MV-4-11 (cell line): ENCODE measurements around the gene BFSP1.

ENCODE experiments used
- DNase-seq: peaks from one replicate; lab custom pipeline; 2025; lab: John Stamatoyannopoulos, UW

The BFSP1 gene

DNA sequence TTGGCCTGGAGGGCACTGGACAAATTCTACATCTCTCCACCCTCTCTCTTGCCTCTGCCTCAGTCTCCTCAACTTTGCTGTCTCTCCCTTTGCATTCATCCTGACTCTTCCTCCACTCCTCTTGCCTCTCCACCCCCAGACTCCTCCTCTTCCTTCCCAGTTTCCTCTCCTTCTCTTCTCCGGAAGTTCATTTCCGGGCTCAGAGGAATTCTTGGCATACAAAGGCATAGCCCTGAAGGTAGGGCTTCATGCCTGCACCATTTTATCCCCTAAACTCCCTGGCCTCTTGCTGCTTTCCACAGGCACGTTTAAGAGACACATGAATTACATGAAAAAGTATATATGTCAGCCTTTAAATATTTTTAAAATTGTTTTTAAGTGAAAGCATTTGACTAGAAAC, 10.6 kb downstream of the BFSP1 start:
- no peak for DNase-seq

DNA sequence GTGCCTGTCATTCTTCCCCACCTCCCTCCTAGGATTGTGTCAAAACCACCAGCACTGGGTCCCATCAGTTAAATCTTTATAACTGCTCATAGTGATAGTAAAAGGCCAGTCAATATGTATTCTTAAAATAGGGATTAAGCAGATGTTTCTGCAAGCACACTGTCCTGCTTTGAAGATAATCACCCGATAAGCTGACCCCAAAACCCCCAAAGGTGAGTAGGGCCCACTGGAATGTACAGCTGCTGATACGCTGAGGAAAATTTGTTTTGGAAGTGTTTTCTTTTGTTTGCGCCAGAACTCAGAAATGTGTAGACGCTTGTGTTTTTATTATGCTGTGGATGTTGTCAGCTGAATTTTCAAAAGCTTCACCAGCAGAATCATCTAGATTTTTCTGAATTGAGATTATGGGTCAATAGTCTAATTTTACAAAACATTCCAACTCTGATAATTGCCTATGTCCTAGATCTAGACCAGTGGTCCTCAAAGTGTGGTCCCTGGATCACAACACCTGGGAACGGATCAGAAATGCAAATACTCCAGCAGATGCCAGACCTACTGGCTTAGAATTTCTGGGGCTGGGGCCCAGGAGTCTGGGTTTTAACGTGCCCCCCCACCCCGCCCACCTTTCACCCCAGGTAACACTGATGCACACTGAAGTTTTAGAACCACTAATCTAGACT, 11.4 kb downstream of the BFSP1 start:
- no peak for DNase-seq

- DNase-seq, result peak; percentile 84
Measured at GRCh38 chr20:17518339-17519052, 12.7 kb downstream of the BFSP1 start.

DNA sequence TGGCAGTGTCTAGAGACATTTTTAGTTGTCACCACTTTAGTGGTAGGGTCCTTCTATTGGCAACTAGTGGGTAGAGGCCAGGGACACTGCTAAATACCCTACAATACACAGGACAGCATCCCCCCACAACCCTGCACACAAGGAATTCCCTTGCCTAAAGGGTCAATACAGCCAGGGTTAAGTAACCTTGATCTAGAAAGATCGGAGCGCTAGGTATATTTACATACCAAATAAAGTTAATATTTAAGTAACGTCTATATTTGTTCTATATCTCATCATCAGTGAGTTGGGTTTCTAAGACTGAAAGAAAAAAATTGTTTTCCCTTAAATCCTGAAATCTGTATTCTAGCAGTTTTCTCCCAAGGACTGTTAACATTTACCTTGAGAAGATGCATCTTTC, 16.1 kb downstream of the BFSP1 start:
- no peak for DNase-seq

- no peak for DNase-seq
Measured at GRCh38 chr20:17513939-17514338, 17.2 kb downstream of the BFSP1 start.

DNA sequence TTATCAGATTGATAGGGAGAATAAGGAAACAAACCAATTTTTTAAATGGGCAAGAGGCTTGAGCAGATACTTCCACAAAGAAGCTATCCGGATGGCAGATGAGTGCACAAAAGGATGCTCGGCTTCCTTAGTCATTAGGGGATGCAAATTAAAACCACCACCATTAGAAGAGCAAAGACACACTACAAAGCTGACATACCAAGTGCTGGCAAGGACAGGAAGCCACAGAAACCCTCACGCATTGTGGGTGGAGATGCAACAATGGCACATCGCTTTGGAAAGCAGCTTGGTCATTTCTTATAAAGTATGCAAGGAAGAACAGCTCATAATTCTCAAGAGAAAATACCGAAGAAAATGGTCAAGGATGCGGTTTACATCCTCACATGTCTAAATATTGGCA, 19.8 kb downstream of the BFSP1 start:
- DNase-seq, result peak; percentile 35

DNA sequence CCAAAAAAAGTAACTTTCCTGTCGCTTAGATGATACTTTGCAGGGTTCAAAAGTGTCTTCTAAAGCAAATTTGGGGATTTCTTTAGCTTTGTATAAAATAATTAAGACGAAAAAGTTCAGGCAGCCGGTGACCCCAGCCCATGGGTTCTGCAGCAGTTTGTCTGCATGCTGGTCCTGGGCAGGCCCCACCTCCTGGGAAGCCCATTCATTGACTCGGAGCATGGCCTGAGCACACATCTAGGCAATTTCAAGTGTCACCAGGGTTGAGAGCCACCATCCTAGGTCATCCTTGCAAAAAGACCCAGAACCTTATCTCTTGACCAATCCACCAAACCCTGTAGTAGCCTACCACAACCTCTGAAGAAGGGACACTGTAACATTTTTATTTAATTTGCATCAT, 20.6 kb downstream of the BFSP1 start:
- no peak for DNase-seq

GRCh38 chr20:17508756-17509155, 22.4 kb downstream of the BFSP1 start:
- no peak for DNase-seq

GRCh38 chr20:17507531-17507930, 23.6 kb downstream of the BFSP1 start:
- no peak for DNase-seq

- no peak for DNase-seq
Measured at GRCh38 chr20:17507032-17507431, 24.1 kb downstream of the BFSP1 start.

- DNase-seq, result no peak
Measured at GRCh38 chr20:17505636-17506517, 25.3 kb downstream of the BFSP1 start.

DNA sequence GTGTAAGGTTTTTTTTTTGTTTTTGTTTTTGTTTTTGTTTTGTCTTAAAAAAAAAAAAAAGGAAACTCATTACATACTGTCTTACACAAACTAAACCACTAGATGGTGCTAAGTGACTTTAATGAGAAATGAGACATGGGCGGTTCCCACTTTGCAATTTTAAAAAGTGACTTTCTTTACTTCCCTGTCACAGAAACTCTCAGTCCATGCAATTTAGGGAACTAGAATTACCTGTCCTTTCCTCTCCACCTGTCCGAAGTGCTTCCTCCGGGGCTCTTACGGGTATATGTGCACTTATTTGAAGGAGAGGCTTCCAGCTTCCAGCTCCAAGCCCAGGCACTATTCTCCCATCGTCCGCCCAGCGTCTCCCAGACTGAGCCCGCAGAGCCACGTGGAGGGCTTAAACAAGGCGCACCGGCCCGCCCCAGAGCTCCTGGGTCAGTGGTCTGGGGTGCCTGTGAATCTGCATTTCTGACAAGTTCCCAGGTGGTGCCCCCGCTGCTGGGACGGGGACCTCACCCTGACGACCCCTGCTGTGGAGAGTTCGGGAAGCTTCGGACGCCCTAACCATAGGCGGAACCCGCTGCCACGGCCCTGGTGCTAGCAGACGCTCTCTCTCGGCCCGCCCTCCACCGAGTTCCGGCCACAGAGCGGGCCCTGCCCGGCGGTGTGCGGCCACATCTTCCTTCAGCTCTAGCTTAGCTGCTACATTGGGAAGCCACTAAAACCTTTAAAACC, 26.1 kb downstream of the BFSP1 start:
- peak; percentile 72 for DNase-seq

- no peak for DNase-seq
Measured at GRCh38 chr20:17504066-17504897, 26.9 kb downstream of the BFSP1 start.

DNA sequence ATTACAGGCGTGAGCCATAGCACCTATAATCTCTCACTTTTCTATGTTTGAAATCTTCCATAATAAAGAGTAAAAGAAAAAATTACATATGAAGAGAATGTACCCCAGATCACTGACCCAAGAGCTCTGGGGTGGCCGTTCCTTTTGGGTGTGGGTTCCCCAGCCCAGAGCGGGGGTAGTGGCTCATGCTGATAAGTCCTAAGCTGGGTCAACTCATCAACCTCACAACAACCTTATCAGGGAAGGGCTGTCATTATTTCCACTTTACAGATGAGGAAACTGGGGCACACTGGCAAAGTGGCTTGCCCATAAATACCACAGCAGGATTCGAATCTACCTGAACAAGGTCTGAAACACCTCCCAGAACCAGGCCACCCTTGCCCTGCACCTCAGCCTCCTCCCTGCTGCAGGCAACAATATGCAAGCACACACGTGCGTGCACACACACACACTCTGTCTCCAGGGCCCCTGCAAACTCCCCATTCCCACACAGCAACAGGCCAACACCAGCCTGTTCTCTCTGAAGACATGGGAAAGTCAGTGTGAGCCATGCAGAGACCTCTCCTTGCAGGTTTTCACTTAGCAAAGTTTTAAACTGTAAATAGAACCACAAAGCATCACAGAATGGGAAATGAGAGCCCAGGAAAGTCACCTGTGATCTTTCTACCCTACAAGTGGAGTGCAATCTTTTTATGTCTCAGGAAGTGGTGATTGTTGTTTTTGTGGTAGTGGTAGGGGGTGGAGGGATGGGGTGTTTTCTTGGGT, 27.7 kb downstream of the BFSP1 start:
- DNase-seq, result no peak

- no peak for DNase-seq
Measured at GRCh38 chr20:17502105-17502504, 29.1 kb downstream of the BFSP1 start.

DNA sequence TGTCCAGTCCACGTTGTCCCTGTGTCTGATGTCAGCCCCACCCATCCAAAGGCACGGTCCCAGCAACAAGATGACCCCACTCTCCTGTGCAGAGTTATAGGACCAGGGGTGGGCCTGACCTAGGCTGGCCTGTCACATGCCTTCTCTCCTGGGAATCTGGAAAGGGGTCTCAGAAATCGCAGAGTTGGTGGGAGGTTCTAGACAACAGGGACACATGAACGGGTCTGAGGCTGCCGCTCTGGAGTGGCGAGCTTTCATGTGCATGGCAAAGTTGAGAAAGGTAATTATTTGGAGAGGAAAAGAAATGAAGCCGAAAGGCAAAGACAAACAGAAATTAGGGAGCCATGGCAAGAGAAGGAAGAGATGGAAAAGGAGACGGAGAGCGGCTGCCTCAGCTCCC, 29.5 kb downstream of the BFSP1 start:
- DNase-seq, result no peak

DNA sequence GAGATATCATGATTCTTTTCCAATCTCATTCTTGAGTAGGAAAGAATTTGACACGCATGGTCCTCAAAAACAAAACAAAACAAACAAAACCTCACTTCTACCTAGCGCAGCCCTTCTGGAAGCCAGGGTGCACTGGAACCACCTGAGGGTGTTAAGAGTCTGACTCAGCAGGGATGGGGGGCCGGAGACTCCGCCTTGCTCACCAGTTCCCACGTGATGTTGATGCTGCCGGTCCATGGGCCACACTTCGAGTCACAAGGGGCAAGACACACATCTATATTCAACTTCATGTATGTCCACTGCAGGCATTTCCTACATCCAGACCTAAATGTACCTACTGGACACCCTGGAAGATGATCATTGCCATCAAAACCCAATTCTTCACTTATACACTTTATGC, 30.4 kb downstream of the BFSP1 start:
- no peak for DNase-seq

- DNase-seq, result no peak
Measured at GRCh38 chr20:17500271-17500670, 30.9 kb downstream of the BFSP1 start.

DNA sequence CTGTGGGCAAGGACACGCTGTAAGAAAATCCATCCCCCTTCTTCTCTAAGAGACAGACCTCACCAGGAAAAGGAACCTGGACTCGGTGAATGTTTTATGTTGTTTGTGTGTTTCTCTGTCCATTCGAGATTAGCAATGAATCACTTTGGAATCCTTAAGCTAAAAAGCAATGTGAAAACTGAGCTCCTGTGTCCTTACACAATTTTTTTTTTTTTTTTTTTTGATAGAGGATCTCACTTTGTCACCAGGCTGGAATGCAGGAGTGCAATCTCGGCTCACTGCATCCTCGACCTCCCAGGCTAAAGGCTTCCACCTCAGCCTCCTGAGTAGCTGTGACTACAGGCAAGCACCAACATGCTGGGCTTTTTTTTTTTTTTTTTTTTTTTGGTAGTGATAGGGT, 32.1 kb downstream of the BFSP1 start:
- no peak for DNase-seq

GRCh38 chr20:17498641-17499040, 32.5 kb downstream of the BFSP1 start:
- DNase-seq, result no peak
